ENCODE measurements around the gene CYP39A1. TPM values are rescaled to one million over a fixed set of nuclear protein-coding genes. Genes with fewer than 3 reads are reported as not detected.
A peak's percentile ranks its signal among the peaks of the same experiment; 100 is the strongest.

The CYP39A1 gene
- total RNA-seq, 1 experiment from 2014 or later: not detected

DNA sequence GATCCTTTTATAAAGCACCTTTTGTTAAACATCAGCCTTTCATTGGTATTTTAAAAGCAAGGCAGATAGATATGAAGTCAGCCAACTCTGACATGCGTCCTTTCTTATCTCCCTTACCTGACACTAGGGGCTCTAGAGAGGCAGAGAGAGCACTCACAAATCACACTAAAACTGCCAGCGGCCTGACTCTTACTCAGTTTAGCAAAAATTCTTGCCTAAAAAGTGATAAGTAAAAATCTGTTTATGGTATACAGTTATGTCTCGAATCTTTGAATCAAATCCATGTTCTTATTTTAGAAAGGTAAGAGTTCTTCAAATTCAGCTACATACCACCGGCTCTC is 24.7 kb upstream of the CYP39A1 start:
- POLR2A ChIA-PET (ENCODE audit: low non-redundant PET): no interaction called here
- no peaks in the 10 kb centered on the region for H3K4me1 ChIP-seq (ENCODE audit: insufficient read depth, low read length, poor library complexity, severe bottlenecking)
- TF ChIP-seq, protein P1, sequence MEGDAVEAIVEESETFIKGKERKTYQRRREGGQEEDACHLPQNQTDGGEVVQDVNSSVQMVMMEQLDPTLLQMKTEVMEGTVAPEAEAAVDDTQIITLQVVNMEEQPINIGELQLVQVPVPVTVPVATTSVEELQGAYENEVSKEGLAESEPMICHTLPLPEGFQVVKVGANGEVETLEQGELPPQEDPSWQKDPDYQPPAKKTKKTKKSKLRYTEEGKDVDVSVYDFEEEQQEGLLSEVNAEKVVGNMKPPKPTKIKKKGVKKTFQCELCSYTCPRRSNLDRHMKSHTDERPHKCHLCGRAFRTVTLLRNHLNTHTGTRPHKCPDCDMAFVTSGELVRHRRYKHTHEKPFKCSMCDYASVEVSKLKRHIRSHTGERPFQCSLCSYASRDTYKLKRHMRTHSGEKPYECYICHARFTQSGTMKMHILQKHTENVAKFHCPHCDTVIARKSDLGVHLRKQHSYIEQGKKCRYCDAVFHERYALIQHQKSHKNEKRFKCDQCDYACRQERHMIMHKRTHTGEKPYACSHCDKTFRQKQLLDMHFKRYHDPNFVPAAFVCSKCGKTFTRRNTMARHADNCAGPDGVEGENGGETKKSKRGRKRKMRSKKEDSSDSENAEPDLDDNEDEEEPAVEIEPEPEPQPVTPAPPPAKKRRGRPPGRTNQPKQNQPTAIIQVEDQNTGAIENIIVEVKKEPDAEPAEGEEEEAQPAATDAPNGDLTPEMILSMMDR (conservative IDR thresholded peaks at IDR 0.05; ENCODE audit: low read depth, low read length): peak; percentile 48
- no peak for TF ChIP-seq EZH2 (IDR thresholded peaks at IDR 0.05; ENCODE audit: borderline replicate concordance, low read depth, low read length, poor library complexity, severe bottlenecking)
- H3K27me3 ChIP-seq (replicated peaks; ENCODE audit: insufficient read depth, low read depth, low read length, poor library complexity): peaks cover 14% of the 10 kb centered on the region
- H3K9me3 ChIP-seq (ENCODE audit: low read depth, low read length, poor library complexity, severe bottlenecking): no peaks in the 10 kb centered on the region
- no peaks in the 10 kb centered on the region for H3K36me3 ChIP-seq (ENCODE audit: insufficient read depth, low read length, poor library complexity, severe bottlenecking)
- no peak overlapping the region for H3K27ac ChIP-seq (ENCODE audit: low read depth, low read length, poor library complexity, severe bottlenecking)
- intact Hi-C loops (cut with micrococcal nuclease; ENCODE audit: unreplicated experiment): no loop called here
- CTCF ChIA-PET: no interaction called here
- H3K4me3 ChIP-seq (ENCODE audit: low read depth, low read length, poor library complexity, severe bottlenecking): no peak overlapping the region
- DNase-seq (ENCODE audit: low spot score): peak; percentile 8
- BruUV-seq (replicated peaks): no TSS peak

DNA sequence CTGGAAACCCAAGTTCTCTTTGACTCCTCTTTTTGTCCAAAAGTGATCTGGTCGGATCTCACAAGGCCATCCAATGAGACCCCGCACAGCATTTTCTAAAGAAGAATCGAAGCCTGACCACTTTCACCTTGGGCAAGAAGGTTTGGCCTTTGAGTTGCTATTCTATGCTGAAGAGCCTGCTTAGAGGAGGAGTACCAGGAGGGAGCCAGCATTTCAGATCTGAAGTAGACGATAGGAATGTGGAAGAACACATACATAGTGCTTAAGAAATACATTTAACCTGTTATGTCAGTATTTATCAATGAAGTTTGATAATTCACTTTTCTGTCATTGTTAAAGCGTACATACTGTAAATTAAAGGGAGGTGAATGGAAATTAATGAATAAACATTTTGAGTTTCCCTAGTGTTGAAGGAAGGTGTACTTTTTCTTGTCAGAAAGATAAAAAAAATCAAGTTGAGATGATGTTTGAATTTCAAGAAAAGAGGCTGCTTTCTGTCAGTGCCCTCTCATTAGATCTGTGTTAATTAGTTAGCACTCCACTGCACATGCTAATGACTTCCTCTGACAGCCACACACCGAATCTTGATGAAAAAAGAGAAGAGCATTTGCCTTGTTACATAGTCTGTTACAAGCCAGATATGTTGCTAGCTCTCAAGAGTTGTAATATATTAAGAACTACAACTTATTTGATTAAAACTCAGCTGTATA is 24.1 kb upstream of the CYP39A1 start:
- ChIA-PET CTCF (no interaction called here), POLR2A (ENCODE audit: low non-redundant PET) (no interaction called here)
- TF ChIP-seq EZH2 (IDR thresholded peaks at IDR 0.05; ENCODE audit: borderline replicate concordance, low read depth, low read length, poor library complexity, severe bottlenecking): no peak
- TF ChIP-seq, protein P1 (conservative IDR thresholded peaks at IDR 0.05; ENCODE audit: low read depth, low read length): no peak
- BruUV-seq (replicated peaks): no TSS peak
- H3K4me3 ChIP-seq (ENCODE audit: low read depth, low read length, poor library complexity, severe bottlenecking): no peak overlapping the region
- no peak overlapping the region for H3K27ac ChIP-seq (ENCODE audit: low read depth, low read length, poor library complexity, severe bottlenecking)
- H3K27me3 ChIP-seq (replicated peaks; ENCODE audit: insufficient read depth, low read depth, low read length, poor library complexity): peaks cover 9% of the 10 kb centered on the region
- no peaks in the 10 kb centered on the region for H3K4me1 ChIP-seq (ENCODE audit: insufficient read depth, low read length, poor library complexity, severe bottlenecking)
- no peaks in the 10 kb centered on the region for H3K9me3 ChIP-seq (ENCODE audit: low read depth, low read length, poor library complexity, severe bottlenecking)
- intact Hi-C loops (cut with micrococcal nuclease; ENCODE audit: unreplicated experiment): no loop called here
- no peaks in the 10 kb centered on the region for H3K36me3 ChIP-seq (ENCODE audit: insufficient read depth, low read length, poor library complexity, severe bottlenecking)
- DNase-seq (ENCODE audit: low spot score): no peak

GRCh38 chr6:46674410-46674809 is 21.8 kb upstream of the CYP39A1 start:
- Histone ChIP-seq H3K27ac (ENCODE audit: low read depth, low read length, poor library complexity, severe bottlenecking) (no peak overlapping the region), H3K36me3 (ENCODE audit: insufficient read depth, low read length, poor library complexity, severe bottlenecking) (no peaks in the 10 kb centered on the region), H3K27me3 (replicated peaks; ENCODE audit: insufficient read depth, low read depth, low read length, poor library complexity) (peaks cover 6% of the 10 kb centered on the region), H3K9me3 (ENCODE audit: low read depth, low read length, poor library complexity, severe bottlenecking) (no peaks in the 10 kb centered on the region), H3K4me3 (ENCODE audit: low read depth, low read length, poor library complexity, severe bottlenecking) (no peak overlapping the region), H3K4me1 (ENCODE audit: insufficient read depth, low read length, poor library complexity, severe bottlenecking) (no peaks in the 10 kb centered on the region)
- DNase-seq (ENCODE audit: low spot score): no peak
- intact Hi-C loops (cut with micrococcal nuclease; ENCODE audit: unreplicated experiment): no loop called here
- no TSS peak for BruUV-seq (replicated peaks)
- ChIA-PET CTCF (no interaction called here), POLR2A (ENCODE audit: low non-redundant PET) (no interaction called here)
- TF ChIP-seq, protein P1 (conservative IDR thresholded peaks at IDR 0.05; ENCODE audit: low read depth, low read length): no peak
- TF ChIP-seq EZH2 (IDR thresholded peaks at IDR 0.05; ENCODE audit: borderline replicate concordance, low read depth, low read length, poor library complexity, severe bottlenecking): no peak
